Panc1 (cell line): Measurements from ENCODE around the gene CILP2.

Experiments
- POLR2AphosphoS5 ChIP-seq: IDR thresholded peaks from 2 replicates; pipeline ENCODE4 v1.6.1; 2012; ENCODE audit warnings: mild to moderate bottlenecking, low read depth, low read length, moderate library complexity
- TF ChIP-seq, protein P1 (sequence below): fragments of 450-650 bp; IDR thresholded peaks from 2 replicates; pipeline ENCODE4 v1.5.1; 2017; ENCODE audit warnings: mild to moderate bottlenecking

DNA sequence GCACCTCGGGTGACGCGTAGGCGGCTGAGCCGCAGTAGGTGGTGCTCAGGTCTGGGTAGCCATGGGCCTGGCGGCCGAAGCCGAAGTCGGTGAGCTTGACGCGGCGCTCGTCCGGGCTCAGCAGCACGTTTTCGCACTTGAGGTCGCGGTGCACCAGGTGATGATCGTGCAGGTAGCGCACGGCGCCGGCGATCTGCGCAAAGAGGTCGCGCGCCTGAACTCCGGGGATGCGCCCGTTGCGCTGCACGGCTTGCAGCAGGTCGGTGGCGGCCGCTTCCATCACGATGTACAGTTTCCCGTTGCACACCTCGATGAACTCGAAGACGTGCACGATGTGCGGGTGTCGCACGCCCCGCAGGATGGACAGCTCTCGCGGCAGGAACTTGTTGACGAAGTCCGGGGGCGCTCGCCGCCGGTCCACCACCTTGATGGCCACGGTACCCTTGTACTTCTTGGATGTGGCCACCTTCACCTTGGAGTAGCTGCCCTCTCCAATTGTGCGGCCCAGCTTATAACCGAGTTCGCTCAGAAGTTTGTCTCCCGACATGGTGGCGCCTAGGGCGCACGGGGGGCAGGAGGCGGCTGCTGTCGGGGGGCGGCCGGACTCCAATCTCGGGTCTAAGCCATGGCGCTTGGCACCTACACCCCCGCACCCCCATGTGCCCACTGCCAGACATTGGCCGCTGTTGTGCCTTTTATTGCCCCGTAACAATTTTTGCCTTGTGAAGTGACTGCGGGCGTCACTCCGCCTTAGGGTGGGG lies 23.0 kb upstream of the CILP2 start, which contains the start of gene TSSK6:
- no peak for TF ChIP-seq POLR2AphosphoS5
- TF ChIP-seq, protein P1, sequence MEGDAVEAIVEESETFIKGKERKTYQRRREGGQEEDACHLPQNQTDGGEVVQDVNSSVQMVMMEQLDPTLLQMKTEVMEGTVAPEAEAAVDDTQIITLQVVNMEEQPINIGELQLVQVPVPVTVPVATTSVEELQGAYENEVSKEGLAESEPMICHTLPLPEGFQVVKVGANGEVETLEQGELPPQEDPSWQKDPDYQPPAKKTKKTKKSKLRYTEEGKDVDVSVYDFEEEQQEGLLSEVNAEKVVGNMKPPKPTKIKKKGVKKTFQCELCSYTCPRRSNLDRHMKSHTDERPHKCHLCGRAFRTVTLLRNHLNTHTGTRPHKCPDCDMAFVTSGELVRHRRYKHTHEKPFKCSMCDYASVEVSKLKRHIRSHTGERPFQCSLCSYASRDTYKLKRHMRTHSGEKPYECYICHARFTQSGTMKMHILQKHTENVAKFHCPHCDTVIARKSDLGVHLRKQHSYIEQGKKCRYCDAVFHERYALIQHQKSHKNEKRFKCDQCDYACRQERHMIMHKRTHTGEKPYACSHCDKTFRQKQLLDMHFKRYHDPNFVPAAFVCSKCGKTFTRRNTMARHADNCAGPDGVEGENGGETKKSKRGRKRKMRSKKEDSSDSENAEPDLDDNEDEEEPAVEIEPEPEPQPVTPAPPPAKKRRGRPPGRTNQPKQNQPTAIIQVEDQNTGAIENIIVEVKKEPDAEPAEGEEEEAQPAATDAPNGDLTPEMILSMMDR: no peak
